ENCODE data around the gene OSBPL10. TPM values are rescaled to one million over a fixed set of nuclear protein-coding genes. Genes with fewer than 3 reads are reported as not detected.

Gene OSBPL10
- polyA plus RNA-seq, 3 donors: 18.2 to 22.3 (median 20.3) TPM

DNA sequence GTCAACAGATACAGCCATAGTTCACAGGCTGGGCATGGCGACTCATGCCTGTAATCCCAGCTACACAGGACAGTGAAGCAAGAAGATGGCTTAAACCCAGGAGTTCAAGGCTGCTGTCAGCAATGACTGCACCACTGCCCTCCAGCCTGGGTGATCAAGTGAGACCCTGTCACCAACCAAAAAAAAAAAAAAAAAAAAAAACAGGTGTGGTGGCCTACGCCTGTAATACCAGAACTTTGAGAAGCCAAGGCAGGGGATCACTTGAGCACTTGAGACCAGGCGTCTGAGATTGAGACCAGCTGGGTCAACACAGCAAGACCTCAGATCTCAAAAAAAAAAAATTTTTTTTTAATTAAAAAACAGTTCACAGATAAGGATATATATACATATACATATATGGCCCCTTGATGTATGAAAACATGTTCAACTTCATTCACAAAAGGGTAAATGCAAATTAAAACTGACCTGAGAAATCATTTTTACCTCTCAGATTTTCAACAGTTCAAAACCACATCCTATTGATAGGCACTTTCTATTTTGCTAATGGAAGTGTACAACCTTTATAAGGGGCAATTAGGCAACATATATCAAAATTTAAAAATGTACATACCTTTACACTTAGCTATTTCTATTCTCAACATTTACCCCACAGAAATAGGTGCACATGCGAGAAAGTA, 51.1 kb downstream of the OSBPL10 start:
- DNase-seq (ENCODE audit: low read depth in 3 of 3, low spot score in 2 of 3): no peak

DNA sequence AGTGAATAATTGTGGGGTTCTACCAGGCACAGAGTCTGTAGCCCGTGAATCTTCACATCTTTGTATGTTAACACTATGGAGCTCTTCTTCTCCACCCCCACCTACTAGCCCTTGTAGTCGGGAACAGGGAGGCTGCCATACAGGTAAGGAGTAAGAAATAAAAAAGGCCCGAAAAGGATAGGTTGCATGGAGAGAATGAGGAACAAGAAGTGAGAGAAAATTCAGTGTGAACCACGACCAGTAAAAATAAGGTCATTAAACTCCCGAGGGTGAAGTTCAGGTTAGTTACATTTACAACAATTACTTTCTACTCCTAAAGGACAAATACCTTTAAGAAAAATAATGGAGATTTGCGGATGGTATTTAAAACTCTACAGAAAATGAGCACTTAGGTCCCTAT, 53.3 kb downstream of the OSBPL10 start:
- no peak for DNase-seq (ENCODE audit: low read depth in 3 of 3, low spot score in 2 of 3)

DNA sequence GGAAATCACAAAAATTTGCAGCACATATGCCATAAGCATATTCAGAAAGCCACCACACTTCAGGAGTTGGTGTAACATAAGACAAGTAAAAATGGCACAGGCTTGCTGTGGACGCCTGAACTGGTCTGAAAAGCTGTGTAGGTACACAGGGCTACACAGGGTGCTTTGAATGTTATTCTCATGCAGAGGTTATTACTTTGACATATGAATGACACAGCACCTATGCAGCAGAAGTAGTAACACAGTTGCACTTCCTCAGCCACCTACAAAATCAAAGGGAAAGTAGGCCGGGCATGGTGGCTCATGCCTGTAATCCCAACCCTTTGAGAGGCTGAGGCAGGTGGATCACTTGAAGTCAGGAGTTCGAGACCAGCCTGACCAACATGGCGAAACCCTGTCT, 54.5 kb downstream of the OSBPL10 start:
- DNase-seq (ENCODE audit: low read depth in 3 of 3, low spot score in 2 of 3): no peak

DNA sequence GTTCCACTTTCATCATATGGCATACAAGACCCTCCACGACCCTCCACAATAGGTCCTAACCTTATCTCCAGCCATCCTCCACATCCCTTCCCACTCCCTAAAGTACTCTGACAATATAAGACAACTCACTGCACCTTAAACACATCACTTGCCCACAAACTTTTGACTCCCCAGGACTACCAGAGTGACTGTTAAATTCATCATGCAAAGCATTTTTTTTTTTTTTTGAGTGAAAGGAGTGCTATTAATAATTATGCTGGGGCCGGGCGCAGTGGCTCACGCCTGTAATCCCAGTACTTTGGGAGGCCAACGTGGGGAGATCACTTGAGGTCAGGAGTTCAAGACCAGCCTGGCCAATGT, 55.8 kb downstream of the OSBPL10 start:
- no peak for DNase-seq (ENCODE audit: low read depth in 3 of 3, low spot score in 2 of 3)

DNA sequence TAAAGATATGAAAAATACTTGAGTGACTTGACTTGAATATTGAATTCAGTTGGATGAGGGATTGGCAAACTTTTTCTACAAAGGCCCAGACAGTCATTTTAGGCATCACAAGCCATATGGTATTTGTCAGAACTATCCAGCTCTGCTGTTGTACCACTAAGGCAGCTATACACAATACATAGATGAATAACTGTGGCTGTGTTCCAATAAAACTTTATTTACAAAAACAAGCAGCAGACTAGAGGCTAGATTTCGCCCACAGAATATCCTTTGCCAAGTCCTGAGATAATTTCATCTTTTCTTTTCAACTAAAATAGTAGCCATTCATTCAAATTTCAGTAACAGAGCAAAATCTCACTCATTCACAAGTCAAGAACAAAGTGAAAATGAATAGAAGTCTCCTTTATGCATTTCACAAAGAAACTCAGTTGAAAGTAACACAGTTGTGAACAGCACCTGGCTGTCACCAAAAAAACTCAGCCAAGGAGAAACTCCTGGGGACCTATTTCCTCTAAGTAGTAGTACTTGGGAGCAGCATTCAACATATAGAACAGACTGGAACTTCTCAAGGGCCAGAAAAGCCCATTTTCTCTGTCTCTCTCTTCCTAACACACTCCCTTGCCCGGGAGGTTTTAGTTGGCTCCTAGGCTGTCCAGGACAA, 56.3 kb downstream of the OSBPL10 start:
- DNase-seq (ENCODE audit: low read depth in 3 of 3, low spot score in 2 of 3): no peak

DNA sequence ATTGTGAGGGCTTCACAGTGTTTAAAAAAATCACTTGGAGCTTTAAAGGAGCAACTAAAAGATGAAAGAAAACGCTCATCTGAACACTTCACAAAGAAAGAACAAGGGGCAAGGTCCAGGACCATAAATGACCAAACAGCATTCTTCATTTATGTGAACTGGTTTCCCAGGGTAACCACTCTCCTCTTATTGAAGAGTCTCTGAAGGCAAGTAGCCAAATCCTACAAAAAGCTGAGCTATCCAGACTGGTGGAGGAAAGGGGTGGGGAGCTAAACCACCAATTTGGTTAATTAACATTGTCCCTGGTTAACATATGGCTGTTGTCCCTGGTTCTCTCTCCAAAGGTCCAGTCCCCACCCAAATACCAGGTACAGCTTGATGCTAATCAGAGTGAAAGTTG, 58.1 kb downstream of the OSBPL10 start:
- no peak for DNase-seq (ENCODE audit: low read depth in 3 of 3, low spot score in 2 of 3)

DNA sequence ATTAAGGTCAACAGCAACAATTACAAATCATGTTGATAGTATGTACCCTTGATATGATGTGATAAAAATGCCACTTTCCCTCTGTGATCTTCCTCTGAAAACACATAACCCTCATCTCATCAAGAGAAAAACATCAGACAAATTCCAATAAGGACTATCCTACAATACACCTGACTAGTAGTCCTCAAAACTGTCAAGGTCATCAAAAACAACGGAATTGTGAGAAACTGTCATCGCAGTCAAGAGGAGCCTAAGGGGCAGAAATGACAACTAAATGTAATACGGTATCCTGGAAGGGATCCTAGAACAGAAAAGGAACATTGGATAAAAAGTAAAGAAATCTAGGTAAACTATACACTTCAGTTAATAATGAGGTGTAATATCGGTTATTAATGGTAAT, 59.2 kb downstream of the OSBPL10 start:
- DNase-seq (ENCODE audit: low read depth in 3 of 3, low spot score in 2 of 3): no peak

DNA sequence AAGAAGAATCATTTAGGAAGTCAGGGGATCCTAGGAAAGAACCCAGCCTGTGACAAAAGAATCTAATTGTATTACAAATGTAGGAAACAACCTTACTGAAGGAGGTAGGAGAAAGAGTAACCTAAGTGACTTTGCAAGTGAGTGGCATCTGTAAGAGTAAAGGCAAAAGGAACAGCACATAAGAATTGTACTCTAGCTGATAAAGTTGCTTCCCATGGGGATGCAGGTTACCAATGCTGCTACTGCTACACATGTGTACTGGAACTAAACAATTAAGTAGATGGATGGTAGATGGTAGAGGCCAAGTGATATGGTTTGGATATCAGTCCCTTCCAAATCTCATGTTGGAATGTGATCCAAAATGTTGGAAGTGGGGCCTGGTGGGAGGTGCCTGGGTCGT, 60.8 kb downstream of the OSBPL10 start:
- no peak for DNase-seq (ENCODE audit: low read depth in 3 of 3, low spot score in 2 of 3)

DNA sequence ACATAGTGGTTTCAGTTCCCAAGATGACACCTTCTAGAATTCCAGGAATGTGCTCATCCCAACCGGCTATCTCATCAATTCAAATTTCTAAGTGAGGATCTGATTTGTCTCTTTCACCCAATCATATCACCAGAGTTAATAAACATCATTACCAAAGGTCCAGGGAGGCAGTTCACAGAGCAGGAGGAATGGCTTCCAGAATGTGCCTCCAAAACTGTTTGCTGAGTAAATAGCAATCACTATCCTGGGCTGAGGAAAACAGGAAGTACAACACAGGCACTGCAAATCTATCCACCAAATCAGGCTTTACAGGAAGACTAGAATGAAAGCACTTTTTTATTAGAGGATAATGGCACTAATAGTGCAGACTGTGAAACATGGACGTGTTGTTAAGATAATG, 61.5 kb downstream of the OSBPL10 start:
- no peak for DNase-seq (ENCODE audit: low read depth in 3 of 3, low spot score in 2 of 3)

DNA sequence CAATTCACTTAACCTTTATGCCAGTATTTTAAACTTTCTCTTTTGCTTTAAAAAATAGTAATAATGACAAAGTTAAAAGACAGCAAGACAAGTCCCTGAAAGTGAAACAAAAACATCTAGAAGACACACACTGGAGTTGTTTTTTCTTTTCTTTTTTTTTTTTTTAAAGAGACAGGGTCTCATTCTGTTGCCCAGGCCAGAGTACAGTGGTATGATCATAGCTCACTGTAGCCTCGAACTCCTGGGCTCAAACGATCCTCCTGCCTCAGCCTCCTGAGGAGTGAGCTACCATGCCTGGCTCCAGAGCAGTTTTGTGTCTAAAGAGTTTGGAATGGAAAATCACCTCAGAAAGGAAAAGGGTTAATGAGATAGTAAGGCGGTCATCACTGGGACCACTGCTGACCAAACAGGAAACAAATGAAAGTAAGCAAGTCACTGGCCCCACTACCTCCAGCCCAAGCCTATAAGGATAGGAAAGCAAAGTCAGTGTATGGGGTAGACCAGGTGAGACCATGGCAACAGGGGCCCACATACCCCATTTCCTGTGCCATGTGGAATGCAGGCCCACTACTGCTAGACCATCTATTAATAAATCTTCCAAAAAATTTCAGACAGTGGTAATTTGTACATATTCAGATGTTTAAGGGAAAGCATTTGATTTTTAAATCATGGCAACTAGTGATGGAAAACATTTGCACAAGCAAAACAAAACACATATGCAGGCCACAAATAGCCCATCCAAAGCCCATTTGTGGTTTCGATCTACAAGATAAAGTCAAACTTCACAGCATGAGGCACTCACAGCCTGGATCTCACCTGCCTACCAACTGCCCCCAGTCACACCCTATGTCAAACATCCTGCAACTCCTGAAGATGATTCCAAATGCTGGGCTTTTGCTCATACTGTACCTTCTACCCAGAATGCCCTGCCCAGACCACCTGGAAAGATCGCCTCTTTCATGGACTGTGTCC, 62.6 kb downstream of the OSBPL10 start:
- no peak for DNase-seq (ENCODE audit: low read depth in 3 of 3, low spot score in 2 of 3)

DNA sequence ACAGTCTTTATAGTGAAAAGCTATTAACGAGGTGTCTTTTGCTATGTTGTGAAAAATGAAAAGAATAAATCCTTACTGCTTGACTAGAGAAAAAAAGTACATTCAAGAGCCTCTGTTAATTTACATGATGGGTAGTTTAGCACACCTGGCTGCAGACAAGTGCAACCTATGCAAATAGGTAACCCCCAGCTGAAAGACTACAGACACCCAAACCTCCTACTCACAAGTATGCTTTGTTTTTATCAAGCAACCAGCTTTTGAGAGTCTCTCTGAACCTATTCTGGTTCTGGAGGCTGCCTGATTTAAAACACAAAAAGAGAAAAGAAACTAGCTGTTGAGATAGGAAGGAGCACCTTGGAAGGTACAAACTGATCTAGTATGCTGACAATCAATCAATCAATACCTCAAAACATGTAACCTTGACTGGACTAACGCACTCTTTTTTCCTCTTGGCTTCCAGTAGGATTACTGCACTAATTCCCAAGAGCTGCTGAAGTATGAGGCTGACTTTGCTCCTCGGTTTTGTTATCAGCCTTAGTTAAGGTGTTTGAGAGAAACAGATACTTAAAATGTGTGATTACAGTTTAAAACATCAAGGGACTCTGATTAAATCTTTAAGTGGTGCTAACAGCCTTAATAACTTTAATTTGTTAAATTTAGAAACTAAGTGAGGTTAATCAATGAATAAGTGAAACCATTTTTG, 63.6 kb downstream of the OSBPL10 start:
- DNase-seq (ENCODE audit: low read depth in 3 of 3, low spot score in 2 of 3): no peak

DNA sequence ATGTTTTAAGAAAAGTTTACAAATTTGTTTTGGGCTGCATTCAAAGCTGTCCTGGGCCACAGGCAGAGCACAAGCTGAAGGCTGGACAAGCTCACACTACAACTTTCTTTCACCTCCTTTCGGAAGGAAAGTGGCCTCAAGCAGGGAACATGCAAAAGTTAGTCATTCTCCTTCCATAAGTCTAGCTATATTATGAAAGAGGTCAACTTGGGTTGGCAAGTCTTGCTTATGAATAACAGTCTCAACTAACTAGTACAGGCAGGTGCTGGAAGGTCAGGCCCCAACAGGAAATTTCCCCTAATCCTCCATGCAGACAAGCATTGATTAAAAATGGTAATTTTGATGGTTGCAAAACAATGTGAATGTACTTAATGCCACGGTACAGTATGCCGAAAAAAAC, 69.4 kb downstream of the OSBPL10 start:
- no peak for DNase-seq (ENCODE audit: low read depth in 3 of 3, low spot score in 2 of 3)

DNA sequence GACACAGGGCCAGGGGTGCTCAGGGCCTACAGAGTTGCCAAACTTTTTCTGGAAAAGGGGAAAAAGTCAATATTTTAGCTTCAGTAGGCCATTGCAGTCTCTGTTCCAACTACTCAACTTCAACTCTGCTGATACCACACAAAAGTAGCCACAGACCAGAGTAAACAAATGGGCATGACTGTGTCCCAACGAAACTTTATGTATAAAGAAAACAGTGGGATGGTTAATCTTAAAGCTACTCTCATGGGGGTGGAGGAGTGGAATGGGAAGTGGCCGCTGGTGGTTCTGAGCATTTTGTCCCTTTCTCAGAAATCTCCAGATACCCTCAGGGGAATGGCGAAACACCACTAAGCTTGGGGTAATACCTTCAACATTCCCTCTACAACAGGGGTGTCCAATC, 69.9 kb downstream of the OSBPL10 start:
- DNase-seq (ENCODE audit: low read depth in 3 of 3, low spot score in 2 of 3): no peak

DNA sequence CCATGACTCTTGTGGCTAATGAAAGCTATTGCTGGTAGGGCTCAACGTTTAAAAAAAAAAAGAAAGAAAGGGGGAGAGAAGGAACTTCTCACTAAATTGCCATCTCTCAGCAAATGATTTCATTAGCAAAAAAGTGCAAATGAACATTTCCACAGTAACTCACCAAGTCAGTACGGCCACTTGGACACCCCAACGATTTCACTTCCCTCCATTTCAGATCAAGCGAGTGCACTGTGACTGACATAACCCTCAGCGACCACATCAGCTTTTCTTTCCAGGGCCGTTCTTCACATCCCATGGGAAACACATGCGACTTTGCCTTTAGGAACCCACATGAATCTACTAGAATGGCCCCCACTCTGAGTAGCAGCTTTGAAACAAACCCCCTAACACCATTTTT, 71.6 kb downstream of the OSBPL10 start:
- DNase-seq (ENCODE audit: low read depth in 3 of 3, low spot score in 2 of 3): no peak

DNA sequence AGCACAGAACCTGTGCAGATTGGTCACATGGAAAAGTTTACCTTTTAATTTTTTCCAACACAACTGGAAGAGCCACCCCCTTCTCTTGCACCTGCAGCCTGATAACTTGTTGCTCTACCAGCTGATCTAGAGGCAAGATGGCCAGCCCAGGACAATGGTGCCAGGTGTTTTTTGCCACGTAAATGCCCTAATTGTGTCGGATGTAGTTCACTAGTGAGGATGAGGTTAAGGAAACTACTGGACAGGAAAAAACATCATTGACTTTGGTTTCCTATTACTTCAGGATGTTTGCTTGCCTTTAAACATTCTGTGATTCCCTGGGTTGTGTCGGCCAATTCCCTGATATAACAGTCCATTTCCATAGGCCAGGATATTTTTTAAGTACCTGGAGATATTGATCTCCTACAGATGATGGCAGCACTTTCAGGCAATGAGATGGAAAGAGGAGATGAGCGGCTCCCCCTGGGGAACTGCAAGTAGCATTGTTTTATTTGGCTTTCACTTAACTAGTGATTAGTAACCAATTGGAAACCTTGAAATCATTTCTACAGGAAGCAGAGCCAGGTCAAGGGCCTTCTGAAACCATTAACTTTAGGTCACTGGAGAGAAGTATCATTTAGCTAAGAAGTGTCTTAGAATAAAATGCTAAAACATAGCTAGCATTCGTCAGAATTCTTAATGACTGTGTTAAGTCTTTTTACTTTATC, 72.5 kb downstream of the OSBPL10 start:
- DNase-seq (ENCODE audit: low read depth in 3 of 3, low spot score in 2 of 3): no peak

DNA sequence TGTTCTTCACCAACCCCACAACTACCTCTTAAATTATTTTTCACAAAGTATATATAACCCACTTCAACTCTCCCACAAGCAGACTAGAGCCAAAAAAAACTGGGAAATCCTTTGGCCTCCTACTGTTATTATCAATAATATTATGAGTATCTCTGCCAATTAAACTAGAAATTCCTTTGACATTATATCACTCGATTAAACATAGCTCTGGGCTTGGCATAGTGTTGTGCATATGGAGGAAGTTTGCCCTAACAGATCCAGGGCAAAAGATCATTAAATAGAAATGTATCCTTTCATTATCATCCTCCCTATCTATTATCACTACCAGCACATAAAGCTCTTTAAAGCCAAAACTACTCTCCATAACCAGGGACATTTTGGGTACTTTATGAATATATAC, 74.9 kb downstream of the OSBPL10 start:
- DNase-seq (ENCODE audit: low read depth in 3 of 3, low spot score in 2 of 3): no peak

DNA sequence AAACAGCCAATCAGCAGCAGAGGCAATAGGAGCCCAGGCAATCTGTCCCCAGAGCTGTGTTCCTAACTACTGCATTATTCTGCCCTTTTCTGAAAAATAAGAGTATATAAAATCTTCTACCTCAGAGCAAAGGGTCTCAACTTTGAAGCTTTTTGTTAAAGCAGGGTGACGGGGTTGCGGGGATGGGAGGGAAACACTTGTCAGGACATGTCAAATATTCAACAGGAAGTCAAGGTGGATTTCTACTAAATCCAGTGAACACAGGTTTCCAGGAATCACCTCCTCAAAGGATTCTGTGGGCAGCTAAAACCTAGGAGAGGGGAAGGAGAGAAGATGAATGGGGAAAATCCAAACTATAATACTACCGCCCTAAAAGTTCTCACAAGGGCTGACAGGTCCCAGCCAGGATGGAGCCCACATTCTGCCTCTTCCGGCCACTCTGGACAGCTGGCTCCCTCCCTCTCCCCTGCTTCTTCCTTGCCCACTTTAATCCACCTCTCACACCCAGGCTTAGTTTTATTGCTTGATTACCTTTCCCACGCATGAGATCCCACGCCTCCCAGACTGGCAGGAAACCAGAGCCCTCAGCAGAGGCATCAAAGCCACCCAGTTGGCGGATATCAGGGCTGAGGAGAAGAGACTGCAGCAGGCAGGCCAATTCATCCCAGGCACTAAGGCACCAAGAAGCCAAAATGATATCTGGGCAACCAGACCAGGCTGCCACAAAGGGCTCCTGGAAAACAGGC, 77.2 kb downstream of the OSBPL10 start:
- DNase-seq (ENCODE audit: low read depth in 3 of 3, low spot score in 2 of 3): peak in 1 of 3 donors; percentile 41

DNA sequence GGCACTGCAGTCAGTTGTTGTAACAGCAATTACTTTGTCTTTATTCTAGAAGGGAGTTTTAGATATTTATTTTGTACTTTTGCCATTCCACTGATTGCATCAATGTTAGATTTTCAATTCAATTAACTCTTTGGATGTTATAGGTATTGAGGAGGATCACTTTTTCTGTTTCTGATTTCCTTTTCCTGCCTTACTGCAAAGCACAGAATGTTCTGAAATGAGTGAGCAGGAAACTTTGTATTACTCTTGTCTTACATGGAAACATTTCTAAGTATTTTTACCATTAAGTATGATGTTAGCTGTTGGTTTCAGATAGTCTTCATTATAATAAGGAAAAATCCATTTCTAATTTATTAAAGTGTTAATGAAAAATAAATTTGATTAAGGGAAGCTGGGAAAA, 80.5 kb downstream of the OSBPL10 start:
- no peak for DNase-seq (ENCODE audit: low read depth in 3 of 3, low spot score in 2 of 3)

DNA sequence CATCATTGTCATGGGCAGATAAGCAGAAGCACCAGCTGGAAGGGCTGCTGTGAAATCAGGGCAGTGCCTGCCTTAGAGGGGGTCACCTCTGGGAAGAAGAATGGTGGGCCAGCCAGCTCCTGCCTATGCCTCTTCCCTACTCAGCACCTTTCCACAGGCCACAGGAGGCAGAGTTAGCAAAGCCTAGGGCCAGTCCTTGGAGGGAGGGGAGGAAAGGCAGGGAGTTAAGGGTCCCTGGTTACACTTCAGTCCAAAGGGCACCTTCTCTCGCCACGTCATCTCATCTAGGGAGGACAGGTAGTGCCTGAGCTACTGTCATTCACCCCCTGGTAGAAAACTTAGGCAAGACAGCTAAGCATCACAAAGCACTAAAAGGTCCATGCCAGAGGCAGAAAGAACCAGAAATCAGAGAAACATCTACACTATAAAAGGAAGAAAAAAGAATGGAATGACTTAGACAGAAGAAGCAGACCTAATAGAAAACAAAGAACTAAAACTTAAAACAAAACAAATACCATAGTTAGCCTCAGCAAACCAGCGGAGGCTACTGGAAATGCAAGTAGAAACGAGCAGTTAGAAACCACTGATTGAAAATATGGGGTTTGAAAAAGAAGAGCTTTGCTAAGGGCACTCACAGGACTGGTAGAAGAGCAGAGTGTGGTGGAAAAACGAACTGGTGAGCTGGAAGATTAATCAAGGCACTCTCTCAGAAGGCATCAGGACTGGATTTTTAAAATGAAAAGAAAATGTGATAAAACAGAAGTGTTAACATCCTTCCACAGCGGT, 84.2 kb downstream of the OSBPL10 start:
- no peak for DNase-seq (ENCODE audit: low read depth in 3 of 3, low spot score in 2 of 3)
